ENCODE measurements around the gene R3HDM2. TPM values are rescaled to one million over a fixed set of nuclear protein-coding genes. Genes with fewer than 3 reads are reported as not detected.
"Not testable (repeated sequence)": the region's sequence is repeated elsewhere in the genome, so short reads cannot be mapped to it uniquely, and the experiment has no call there.

Gene R3HDM2
- total RNA-seq, 4 donors from 2014 or later, result 21.7 to 37.6 (median 29.3) TPM

DNA sequence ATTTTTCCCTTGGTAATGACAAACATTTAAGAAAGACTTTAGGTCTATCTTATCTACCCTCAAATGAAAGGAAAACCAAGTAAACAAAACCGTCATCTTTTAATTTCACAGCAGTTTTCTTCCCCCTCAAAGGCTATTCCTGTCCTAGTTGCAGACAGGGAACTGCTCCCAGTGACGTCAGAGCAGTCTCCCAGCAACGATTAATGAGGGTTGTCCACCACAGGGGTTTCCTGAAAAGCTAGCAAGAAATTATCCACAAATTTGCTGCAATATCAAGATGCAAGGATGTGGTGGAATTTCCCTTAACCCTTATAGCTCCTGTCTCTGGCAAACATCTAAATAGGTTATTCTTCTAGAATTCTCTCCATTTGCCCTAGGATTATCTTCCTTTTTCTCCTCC, 90.7 kb downstream of the R3HDM2 start:
- Histone ChIP-seq H3K27me3 (no peaks in the 10 kb centered on the region), H3K4me1 (peaks cover 0 to 22% (median 0%) of the 10 kb centered on the region in 3 donors), H3K27ac (no peak overlapping the region), H3K36me3 (peaks cover 0 to 5% (median 0%) of the 10 kb centered on the region in 3 donors), H3K4me3 (no peak overlapping the region), H3K9me3 (no peaks in the 10 kb centered on the region)
- DNase-seq, result no peak
- TF ChIP-seq POLR2A (IDR thresholded peaks at IDR 0.05), result no peak
- TF ChIP-seq, protein P1, sequence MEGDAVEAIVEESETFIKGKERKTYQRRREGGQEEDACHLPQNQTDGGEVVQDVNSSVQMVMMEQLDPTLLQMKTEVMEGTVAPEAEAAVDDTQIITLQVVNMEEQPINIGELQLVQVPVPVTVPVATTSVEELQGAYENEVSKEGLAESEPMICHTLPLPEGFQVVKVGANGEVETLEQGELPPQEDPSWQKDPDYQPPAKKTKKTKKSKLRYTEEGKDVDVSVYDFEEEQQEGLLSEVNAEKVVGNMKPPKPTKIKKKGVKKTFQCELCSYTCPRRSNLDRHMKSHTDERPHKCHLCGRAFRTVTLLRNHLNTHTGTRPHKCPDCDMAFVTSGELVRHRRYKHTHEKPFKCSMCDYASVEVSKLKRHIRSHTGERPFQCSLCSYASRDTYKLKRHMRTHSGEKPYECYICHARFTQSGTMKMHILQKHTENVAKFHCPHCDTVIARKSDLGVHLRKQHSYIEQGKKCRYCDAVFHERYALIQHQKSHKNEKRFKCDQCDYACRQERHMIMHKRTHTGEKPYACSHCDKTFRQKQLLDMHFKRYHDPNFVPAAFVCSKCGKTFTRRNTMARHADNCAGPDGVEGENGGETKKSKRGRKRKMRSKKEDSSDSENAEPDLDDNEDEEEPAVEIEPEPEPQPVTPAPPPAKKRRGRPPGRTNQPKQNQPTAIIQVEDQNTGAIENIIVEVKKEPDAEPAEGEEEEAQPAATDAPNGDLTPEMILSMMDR (IDR thresholded peaks at IDR 0.05), result no peak
- intact Hi-C loops (cut with DNase I), result no loop called here
- WGBS, 2 donors, result 38 to 46% methylated on average over 3 of the region's 3 CpGs

DNA sequence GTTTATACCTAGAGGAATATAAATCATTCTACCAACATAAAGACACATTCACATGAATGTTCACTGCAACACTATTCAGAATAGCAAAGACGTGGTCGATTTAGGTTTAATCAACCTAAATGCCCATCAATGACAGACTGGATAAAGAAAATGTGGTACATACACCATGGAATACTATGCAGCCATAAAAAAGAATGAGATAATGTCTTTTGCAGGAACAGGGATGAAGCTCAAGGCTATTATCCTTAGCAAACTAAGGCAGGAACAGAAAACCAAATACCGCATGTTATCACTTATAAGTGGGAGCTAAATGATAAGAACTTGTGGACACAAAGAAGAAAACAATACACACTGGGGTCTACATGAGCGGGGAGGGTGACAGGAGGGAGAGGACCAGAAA, 94.5 kb downstream of the R3HDM2 start:
- H3K27ac ChIP-seq; H3K27me3 ChIP-seq; H3K4me3 ChIP-seq; H3K9me3 ChIP-seq; DNase-seq; intact Hi-C loops (cut with DNase I): not testable (repeated sequence)
- 96 to 97% methylated on average over 4 of the region's 4 CpGs for WGBS, 2 donors
- Histone ChIP-seq H3K36me3 (peaks cover 0 to 13% (median 0%) of the 10 kb centered on the region in 3 donors), H3K4me1 (peaks cover 0 to 12% (median 0%) of the 10 kb centered on the region in 3 donors)

DNA sequence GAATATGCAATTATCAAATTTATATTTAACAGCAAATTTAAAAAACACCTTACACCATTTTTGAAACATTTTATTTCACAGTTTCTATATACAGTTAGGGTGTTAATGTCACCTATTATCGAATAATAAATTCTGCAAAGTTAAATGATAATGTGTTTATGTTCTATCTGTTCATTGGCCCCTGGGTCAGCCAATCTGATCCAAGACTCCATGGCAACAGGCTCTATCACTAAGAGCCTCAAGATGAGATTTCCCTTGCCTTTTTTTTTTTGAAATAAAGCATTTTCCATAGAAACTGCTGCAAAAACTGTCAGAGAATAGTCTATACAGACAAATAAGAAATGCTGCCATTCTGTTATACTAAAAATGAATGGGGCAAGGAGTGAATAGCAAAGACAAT, 96.6 kb downstream of the R3HDM2 start:
- no peak overlapping the region for H3K27ac ChIP-seq

DNA sequence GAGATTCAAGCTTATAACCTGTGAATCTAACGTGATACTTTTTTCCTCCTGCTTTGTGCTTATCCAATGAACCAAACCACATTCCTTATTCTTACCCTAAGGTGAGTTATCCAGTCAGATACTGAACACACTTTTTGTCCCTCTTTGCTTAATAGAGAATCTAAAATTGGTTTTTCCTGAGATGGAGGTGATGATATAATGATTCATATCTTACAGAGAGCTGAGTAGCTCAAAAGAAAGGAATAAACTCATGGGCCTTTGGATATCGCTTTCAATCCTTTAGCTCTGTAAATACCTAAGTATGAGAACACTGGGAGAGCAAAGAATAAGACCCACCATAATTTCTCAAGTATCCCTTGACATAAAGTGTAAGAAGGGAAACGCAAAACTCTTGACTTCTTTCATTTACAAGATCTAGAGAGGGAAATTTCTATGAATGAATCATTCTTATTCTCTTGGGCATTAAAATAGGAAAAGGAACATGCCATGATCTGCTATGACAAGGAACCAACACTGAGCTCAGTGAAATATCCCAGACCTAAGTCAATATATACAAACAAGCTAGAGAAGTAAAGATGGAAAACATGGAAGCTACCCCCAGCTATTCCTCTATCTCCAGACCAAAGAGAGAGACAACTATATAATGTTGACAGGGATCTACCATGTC, 98.1 kb downstream of the R3HDM2 start:
- intact Hi-C loops (cut with DNase I), result no loop called here
- TF ChIP-seq POLR2A (IDR thresholded peaks at IDR 0.05), result no peak
- TF ChIP-seq, protein P1 (IDR thresholded peaks at IDR 0.05), result no peak
- peaks cover 0 to 15% (median 0%) of the 10 kb centered on the region in 3 donors for H3K36me3 ChIP-seq
- DNase-seq, result no peak
- 31 to 56% methylated on average over 3 of the region's 3 CpGs for WGBS, 2 donors
- no peaks in the 10 kb centered on the region for H3K27me3 ChIP-seq
- H3K9me3 ChIP-seq, result no peaks in the 10 kb centered on the region
- H3K4me3 ChIP-seq, result no peak overlapping the region
- H3K27ac ChIP-seq, result no peak overlapping the region
- H3K4me1 ChIP-seq, result no peaks in the 10 kb centered on the region

More for the DNA sequence above, 96.6 kb downstream of the R3HDM2 start:
- H3K4me1 ChIP-seq, result no peaks in the 10 kb centered on the region
- H3K36me3 ChIP-seq, result peaks cover 0 to 20% (median 0%) of the 10 kb centered on the region in 3 donors
- no peak for TF ChIP-seq POLR2A (IDR thresholded peaks at IDR 0.05)
- TF ChIP-seq, protein P1 (IDR thresholded peaks at IDR 0.05), result no peak
- H3K4me3 ChIP-seq, result no peak overlapping the region
- H3K9me3 ChIP-seq, result no peaks in the 10 kb centered on the region
- WGBS, 2 donors, result 91 to 94% methylated on average over 1 of the region's 1 CpG
- intact Hi-C loops (cut with DNase I), result no loop called here
- no peaks in the 10 kb centered on the region for H3K27me3 ChIP-seq
- no peak for DNase-seq

DNA sequence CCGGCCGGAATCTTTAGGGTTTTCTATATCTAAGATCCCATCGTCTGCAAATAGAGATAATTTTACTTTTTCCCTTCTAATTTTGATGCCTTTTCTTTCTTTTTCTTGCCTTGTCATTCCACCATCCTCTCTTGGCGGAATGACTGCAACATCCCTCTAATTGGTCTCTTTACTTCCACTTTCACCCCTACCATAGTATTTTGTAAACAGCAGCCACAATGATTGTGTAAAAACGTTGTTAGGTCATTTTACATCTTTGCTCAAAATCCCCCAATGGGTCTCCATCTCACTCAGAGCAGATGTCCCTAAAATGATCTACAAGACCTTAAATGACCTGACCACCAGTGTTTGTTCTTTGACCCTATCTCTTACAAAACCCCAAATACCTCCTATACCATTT, 99.9 kb downstream of the R3HDM2 start:
- TF ChIP-seq, protein P1 (IDR thresholded peaks at IDR 0.05), result no peak
- TF ChIP-seq POLR2A (IDR thresholded peaks at IDR 0.05), result no peak
- DNase-seq, result no peak
- no peak overlapping the region for H3K27ac ChIP-seq

More for the DNA sequence above, 99.9 kb downstream of the R3HDM2 start:
- Histone ChIP-seq H3K9me3 (no peaks in the 10 kb centered on the region), H3K36me3 (peaks cover 0 to 20% (median 0%) of the 10 kb centered on the region in 3 donors), H3K4me3 (no peak overlapping the region), H3K4me1 (no peaks in the 10 kb centered on the region), H3K27me3 (no peaks in the 10 kb centered on the region)
- intact Hi-C loops (cut with DNase I), result no loop called here
- 83 to 89% methylated on average over 5 of the region's 5 CpGs for WGBS, 2 donors
